Measurements from ENCODE around the gene RNF150. TPM values are rescaled to one million over a fixed set of nuclear protein-coding genes. Genes with fewer than 3 reads are reported as not detected.

The RNF150 gene
- total RNA-seq, 1 experiment from 2014 or later, result 4.4 TPM

- Histone ChIP-seq H2BK12ac (ENCODE audit: insufficient read length, low read depth, low read length) (no peak overlapping the region), H3K4ac (ENCODE audit: low read depth, low read length) (no peak overlapping the region), H3K23ac (ENCODE audit: insufficient read length, low read depth, low read length) (no peak overlapping the region), H3K27me3 (ENCODE audit: insufficient read depth, low read length) (no peaks in the 10 kb centered on the region), H3K4me1 (ENCODE audit: insufficient read depth, low read length) (no peaks in the 10 kb centered on the region), H2BK20ac (ENCODE audit: low read depth, low read length, poor library complexity, severe bottlenecking) (no peak overlapping the region), H3T11ph (ENCODE audit: low read length) (no peak overlapping the region), H2BK120ac (ENCODE audit: low read depth, low read length, poor library complexity, severe bottlenecking) (no peak overlapping the region), H3K56ac (ENCODE audit: insufficient read length, low read depth, low read length) (no peak overlapping the region), H3K79me2 (ENCODE audit: insufficient read depth, low read length) (no peaks in the 10 kb centered on the region; the same call in 1 of the 2 replicates), H4K91ac (ENCODE audit: insufficient read length, low read depth, low read length) (no peak overlapping the region), H2AK5ac (ENCODE audit: insufficient read length, low read length) (no peak overlapping the region), H3K79me1 (ENCODE audit: insufficient read depth, low read depth, low read length, poor library complexity, severe bottlenecking) (no peaks in the 10 kb centered on the region), H3K9ac (ENCODE audit: extremely low read depth, insufficient read length, low read length) (no peak overlapping the region), H4K8ac (replicated peaks; ENCODE audit: insufficient read length, low read depth, low read length) (no peak overlapping the region), H3K9me3 (ENCODE audit: control insufficient read depth, low read depth, low read length) (no peaks in the 10 kb centered on the region), H4K5ac (ENCODE audit: insufficient read length, low read depth, low read length) (no peak overlapping the region), H2AFZ (ENCODE audit: low read length) (no peak overlapping the region), H3K18ac (ENCODE audit: insufficient read length, low read depth, low read length) (no peak overlapping the region), H3K27ac (ENCODE audit: insufficient read length, low read depth, low read length) (no peak overlapping the region), H4K20me1 (ENCODE audit: control insufficient read depth, insufficient read depth, insufficient read length) (no peaks in the 10 kb centered on the region), H2BK15ac (ENCODE audit: low read depth, low read length) (no peak overlapping the region), H3K23me2 (ENCODE audit: insufficient read length, low read depth, low read length, poor library complexity, severe bottlenecking) (no peaks in the 10 kb centered on the region), H2BK5ac (ENCODE audit: insufficient read length, low read length) (no peak overlapping the region), H3K14ac (ENCODE audit: insufficient read depth, low read length) (no peak overlapping the region), H3K4me2 (ENCODE audit: insufficient read depth, insufficient read length, low read length) (no peak overlapping the region)
- no peak overlapping the region for H3K27ac Mint-ChIP-seq
- H3K9me3 Mint-ChIP-seq, result no peaks in the 10 kb centered on the region
- no peaks in the 10 kb centered on the region for H3K4me1 Mint-ChIP-seq
- no peak for DNase-seq
- no peaks in the 10 kb centered on the region for H3K27me3 Mint-ChIP-seq (ENCODE audit: low read depth)
- WGBS (ENCODE audit: extremely low coverage, insufficient read length, low lambda C conversion rate), result no CpG with 5 or more reads among the region's 4 CpGs
- no peak for TF ChIP-seq CTCF (conservative IDR thresholded peaks at IDR 0.05)
- no peak overlapping the region for H3K4me3 Mint-ChIP-seq
- no peaks in the 10 kb centered on the region for H3K36me3 Mint-ChIP-seq (ENCODE audit: insufficient read depth in 1 of 3, low read depth in 3 of 3)
Observed at GRCh38 chr4:141002323-141002805, 130.9 kb downstream of the RNF150 start.
